HUES48 (cell line): Measurements from ENCODE around the gene DUSP6.

Source experiments
- H3K27ac ChIP-seq: one replicate; pipeline ENCODE4 v1.7.0; 2013; ENCODE audit warnings: low read depth, low read length, inconsistent platforms
- H3K27me3 ChIP-seq: 2 replicates; pipeline ENCODE4 v1.6.1; 2013; ENCODE audit warnings: mild to moderate bottlenecking, low read length; ENCODE audit not compliant: control insufficient read depth, insufficient read depth
- H3K36me3 ChIP-seq: 2 replicates; pipeline ENCODE4 v1.6.1; 2013; ENCODE audit warnings: low read length; ENCODE audit not compliant: control insufficient read depth, insufficient read depth
- H3K4me1 ChIP-seq: 2 replicates; pipeline ENCODE4 v1.6.1; 2013; ENCODE audit warnings: mild to moderate bottlenecking, low read length; ENCODE audit not compliant: control insufficient read depth, insufficient read depth
- H3K4me3 ChIP-seq: 2 replicates; pipeline ENCODE4 v1.5.1; 2013; ENCODE audit warnings: mild to moderate bottlenecking, low read depth, low read length
- H3K9ac ChIP-seq: 2 replicates; pipeline ENCODE4 v1.6.1; 2013; ENCODE audit warnings: mild to moderate bottlenecking, low read depth, low read length, moderate library complexity
- H3K9me3 ChIP-seq: 2 replicates; pipeline ENCODE4 v1.6.1; 2013; ENCODE audit warnings: low read length; ENCODE audit not compliant: control insufficient read depth, insufficient read depth

DUSP6 gene

DNA sequence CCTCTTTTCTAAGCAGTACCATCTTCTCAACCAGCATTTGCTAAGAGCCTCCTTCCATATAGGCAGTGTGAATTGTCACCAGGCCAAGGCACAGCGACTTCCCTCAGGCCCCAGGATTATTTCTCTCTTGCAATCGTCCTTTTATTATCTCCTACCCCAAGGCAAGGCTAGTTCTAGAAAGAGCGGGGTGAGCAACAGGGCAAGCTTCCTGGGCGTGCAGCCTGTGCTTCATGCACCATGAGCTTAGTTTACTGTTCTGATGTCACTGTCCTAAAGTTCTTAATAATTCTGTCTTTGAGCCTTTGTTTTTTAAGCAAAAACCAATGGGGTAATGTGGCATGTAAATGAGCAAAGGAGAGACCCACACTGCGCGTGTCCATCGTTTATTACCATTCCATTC, 27.9 kb downstream of the DUSP6 start:
- no peak overlapping the region for H3K27ac ChIP-seq
- H3K9me3 ChIP-seq: no peaks in the 10 kb centered on the region
- H3K9ac ChIP-seq: no peak overlapping the region
- H3K4me1 ChIP-seq: peaks cover 27% of the 10 kb centered on the region
- H3K4me3 ChIP-seq: no peak overlapping the region
- no peaks in the 10 kb centered on the region for H3K27me3 ChIP-seq
- no peaks in the 10 kb centered on the region for H3K36me3 ChIP-seq

GRCh38 chr12:89323568-89324218, 28.6 kb downstream of the DUSP6 start:
- no peaks in the 10 kb centered on the region for H3K36me3 ChIP-seq
- H3K4me3 ChIP-seq: no peak overlapping the region
- H3K9ac ChIP-seq: no peak overlapping the region
- peaks cover 27% of the 10 kb centered on the region for H3K4me1 ChIP-seq
- H3K9me3 ChIP-seq: no peaks in the 10 kb centered on the region
- H3K27ac ChIP-seq: no peak overlapping the region
- H3K27me3 ChIP-seq: no peaks in the 10 kb centered on the region

DNA sequence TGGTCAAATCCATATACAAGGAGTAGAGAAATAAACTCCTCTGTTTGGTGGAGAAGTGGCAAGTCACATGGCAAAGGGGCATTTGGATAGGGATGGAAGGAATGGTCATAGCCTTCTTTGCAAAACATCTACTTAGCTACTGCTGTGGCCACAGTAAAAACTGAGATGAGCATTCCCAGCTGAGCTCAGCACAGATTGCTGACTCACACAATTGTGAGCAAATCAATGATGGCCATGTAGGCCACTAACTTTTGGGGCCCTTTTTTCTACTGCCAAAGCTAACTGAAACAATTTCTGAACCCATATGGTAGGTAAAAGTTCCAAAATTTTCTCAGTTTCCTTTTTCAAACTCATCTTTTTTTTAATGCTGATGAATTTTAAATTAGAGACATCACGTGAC, 31.6 kb downstream of the DUSP6 start:
- no peaks in the 10 kb centered on the region for H3K9me3 ChIP-seq
- H3K4me3 ChIP-seq: no peak overlapping the region
- H3K4me1 ChIP-seq: peaks cover 23% of the 10 kb centered on the region
- no peaks in the 10 kb centered on the region for H3K36me3 ChIP-seq
- no peak overlapping the region for H3K27ac ChIP-seq
- H3K27me3 ChIP-seq: no peaks in the 10 kb centered on the region
- no peak overlapping the region for H3K9ac ChIP-seq

DNA sequence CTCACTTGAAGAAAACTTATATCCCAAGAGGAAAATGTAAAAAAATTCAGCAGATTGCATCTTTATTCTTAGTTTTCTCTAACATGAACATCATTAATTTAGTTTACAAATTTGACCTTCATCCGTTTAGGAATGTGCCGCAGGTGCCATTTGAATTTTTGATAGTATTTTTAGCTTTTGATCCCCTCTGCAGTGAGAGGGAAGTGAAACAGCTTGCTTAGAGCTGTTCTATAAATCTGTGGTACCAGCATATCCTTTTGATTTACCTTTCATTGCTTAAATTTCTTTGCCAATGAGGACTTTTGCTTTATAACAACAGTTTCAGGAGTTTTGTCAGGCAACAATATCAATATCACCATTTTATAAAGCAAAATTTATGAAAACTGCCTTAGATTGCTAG, 32.7 kb downstream of the DUSP6 start:
- no peaks in the 10 kb centered on the region for H3K9me3 ChIP-seq
- no peak overlapping the region for H3K9ac ChIP-seq
- peaks cover 11% of the 10 kb centered on the region for H3K4me1 ChIP-seq
- H3K4me3 ChIP-seq: no peak overlapping the region
- no peaks in the 10 kb centered on the region for H3K36me3 ChIP-seq
- H3K27me3 ChIP-seq: no peaks in the 10 kb centered on the region
- H3K27ac ChIP-seq: no peak overlapping the region

DNA sequence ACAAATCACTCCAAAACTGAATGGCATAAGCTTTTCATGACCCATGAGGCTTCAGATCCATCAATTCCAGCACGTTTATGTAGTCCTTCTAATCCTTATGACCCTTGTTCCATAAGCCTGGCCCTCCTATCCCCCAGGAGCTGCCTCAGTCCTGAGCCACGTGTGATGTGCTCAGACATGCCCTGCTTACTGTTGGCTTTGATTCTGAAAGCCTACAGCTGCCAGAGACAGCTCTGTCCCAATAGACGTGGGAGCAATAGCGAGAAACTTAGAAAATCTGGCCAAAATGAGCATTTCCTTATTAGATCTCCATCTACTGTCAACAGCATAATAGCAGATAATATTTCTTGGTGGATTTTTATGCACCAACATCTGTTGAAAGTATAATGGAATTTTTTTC, 33.2 kb downstream of the DUSP6 start:
- Histone ChIP-seq H3K9me3 (no peaks in the 10 kb centered on the region), H3K27me3 (no peaks in the 10 kb centered on the region), H3K4me3 (no peak overlapping the region), H3K27ac (no peak overlapping the region), H3K4me1 (peaks cover 11% of the 10 kb centered on the region), H3K36me3 (no peaks in the 10 kb centered on the region), H3K9ac (no peak overlapping the region)

DNA sequence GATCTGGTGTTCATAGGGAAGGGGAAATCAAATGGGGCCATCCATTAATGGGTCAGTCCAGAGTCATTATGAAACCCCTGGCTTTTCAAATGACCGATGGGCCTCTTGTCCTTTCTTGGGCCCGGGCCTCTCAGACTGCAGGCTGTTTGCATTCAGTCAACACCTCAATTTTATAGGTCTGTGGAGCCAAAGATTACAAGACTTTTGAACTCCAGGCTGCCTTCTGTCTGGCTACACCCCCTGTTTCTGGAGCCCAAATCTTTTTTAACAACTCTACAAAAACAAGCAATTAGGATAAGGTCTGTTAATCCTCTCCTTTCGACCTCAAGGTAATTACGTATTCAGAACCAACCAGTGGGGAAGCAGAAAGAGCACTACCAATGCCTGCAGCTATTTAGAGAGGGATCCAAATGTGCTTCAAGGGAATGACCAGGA, 35.6 kb downstream of the DUSP6 start:
- no peaks in the 10 kb centered on the region for H3K9me3 ChIP-seq
- no peak overlapping the region for H3K9ac ChIP-seq
- no peaks in the 10 kb centered on the region for H3K27me3 ChIP-seq
- no peak overlapping the region for H3K4me3 ChIP-seq
- no peaks in the 10 kb centered on the region for H3K36me3 ChIP-seq
- peaks cover 11% of the 10 kb centered on the region for H3K4me1 ChIP-seq
- peak overlapping the region; percentile 21 for H3K27ac ChIP-seq

DNA sequence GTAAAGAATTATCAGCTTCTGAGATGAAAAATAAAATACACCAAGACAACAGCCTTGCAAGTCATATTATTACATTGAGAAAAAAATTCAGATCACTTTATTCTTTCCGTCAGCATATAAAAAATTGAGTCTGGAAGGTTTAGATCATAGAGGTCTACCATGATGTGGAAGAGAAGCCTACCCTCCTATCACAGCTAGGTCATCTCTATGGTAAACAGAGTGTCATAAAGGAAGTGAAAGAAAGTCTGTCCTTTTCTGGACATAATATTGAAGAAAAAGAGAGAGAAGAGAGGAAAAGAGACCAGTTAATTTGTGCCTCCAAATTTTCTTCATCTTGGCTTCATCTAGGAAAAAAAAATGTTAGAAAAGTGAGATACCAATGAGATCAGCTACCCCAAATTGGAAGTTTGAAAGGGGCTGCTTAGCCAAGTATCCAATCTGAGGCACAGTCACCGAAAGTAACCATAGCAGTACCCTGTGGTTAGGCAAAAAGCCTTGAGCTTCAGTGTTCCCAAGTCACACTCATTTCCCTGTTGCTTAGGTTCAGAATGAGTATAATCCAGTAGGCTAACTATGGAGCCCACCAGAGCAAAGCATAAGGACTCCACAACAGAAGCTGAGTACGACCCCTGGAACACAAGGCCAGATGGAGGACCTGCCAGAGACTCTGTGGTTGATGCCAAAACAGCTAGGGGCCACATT, 38.1 kb downstream of the DUSP6 start:
- no peaks in the 10 kb centered on the region for H3K36me3 ChIP-seq
- H3K27me3 ChIP-seq: no peaks in the 10 kb centered on the region
- no peak overlapping the region for H3K9ac ChIP-seq
- peaks cover 11% of the 10 kb centered on the region for H3K4me1 ChIP-seq
- no peak overlapping the region for H3K4me3 ChIP-seq
- no peak overlapping the region for H3K27ac ChIP-seq
- H3K9me3 ChIP-seq: no peaks in the 10 kb centered on the region

- no peak overlapping the region for H3K4me3 ChIP-seq
- H3K27ac ChIP-seq: no peak overlapping the region
- H3K36me3 ChIP-seq: no peaks in the 10 kb centered on the region
- peaks cover 16% of the 10 kb centered on the region for H3K4me1 ChIP-seq
- no peaks in the 10 kb centered on the region for H3K9me3 ChIP-seq
- no peaks in the 10 kb centered on the region for H3K27me3 ChIP-seq
- H3K9ac ChIP-seq: no peak overlapping the region
Measured at GRCh38 chr12:89311703-89312293, 40.5 kb downstream of the DUSP6 start.

- Histone ChIP-seq H3K4me3 (no peak overlapping the region), H3K36me3 (no peaks in the 10 kb centered on the region), H3K27me3 (no peaks in the 10 kb centered on the region), H3K9me3 (no peaks in the 10 kb centered on the region), H3K27ac (no peak overlapping the region), H3K9ac (no peak overlapping the region), H3K4me1 (peaks cover 11% of the 10 kb centered on the region)
Measured at GRCh38 chr12:89309815-89310214, 42.5 kb downstream of the DUSP6 start.

- H3K9ac ChIP-seq: no peak overlapping the region
- no peak overlapping the region for H3K27ac ChIP-seq
- no peaks in the 10 kb centered on the region for H3K9me3 ChIP-seq
- H3K4me3 ChIP-seq: no peak overlapping the region
- no peaks in the 10 kb centered on the region for H3K36me3 ChIP-seq
- peaks cover 11% of the 10 kb centered on the region for H3K4me1 ChIP-seq
- H3K27me3 ChIP-seq: no peaks in the 10 kb centered on the region
Measured at GRCh38 chr12:89309440-89309802, 42.9 kb downstream of the DUSP6 start.

GRCh38 chr12:89307474-89308253, 44.6 kb downstream of the DUSP6 start:
- Histone ChIP-seq H3K27me3 (no peaks in the 10 kb centered on the region), H3K4me3 (no peak overlapping the region), H3K36me3 (no peaks in the 10 kb centered on the region), H3K9ac (no peak overlapping the region), H3K27ac (no peak overlapping the region), H3K9me3 (no peaks in the 10 kb centered on the region), H3K4me1 (peaks cover 11% of the 10 kb centered on the region)
